HG03095 (cell line): ENCODE data around the gene PPP2R5D.
"Not testable (repeated sequence)": the region's sequence is repeated elsewhere in the genome, so short reads cannot be mapped to it uniquely, and the experiment has no call there.

Experiments used
- ATAC-seq: cut with Tn5 transposase; IDR thresholded peaks from one replicate; pipeline ENCODE4 v1.9.1; 2021; ENCODE audit warnings: moderate library complexity; ENCODE audit not compliant: unreplicated experiment

PPP2R5D gene

DNA sequence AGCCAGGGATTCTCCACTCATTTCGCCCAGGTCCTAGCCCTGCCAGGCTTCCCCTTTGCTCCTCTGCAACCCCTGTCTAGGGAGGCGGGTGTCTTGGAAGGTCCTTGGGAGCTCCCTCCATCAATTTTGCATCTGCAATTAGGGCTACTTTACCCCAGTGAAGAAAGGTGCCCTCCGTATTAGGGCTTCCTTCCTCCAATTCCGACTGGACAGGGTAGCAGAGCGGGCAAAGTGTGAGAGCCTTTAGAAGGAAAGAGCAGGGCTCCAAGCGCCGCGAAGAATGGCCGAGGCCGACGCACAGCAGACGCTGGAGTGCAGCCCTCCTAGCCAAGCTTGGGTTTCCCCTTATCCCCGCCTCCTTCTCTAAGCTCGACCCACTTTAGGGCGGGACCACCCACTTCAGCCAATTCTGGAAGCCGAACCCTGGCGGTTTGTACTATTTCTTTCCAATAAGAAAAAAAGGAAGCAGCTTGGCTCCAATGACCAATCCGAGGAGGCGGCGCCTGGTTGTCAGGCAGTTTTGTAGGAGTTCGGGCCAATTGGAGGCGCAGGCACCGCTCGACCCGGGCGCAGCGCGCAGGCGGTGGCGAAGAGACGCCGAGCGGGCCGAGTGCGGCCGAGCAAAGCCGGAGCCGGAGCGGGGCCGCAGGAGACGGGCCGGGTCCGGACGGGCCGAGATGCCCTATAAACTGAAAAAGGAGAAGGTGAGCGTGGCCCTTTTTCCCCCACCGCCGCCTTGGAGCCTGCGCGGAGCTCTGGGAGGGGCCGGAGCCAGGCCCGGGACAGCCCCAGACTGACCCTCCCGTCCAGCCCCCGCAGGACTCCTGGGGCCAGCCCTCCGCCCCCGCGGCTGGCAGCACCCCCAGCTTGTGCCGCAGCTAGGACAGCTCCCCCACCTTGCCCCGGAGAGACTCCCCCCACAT is at the start of gene PPP2R5D:
TSS of gene PPP2R5D (plus strand) at position 570 of the 923 bp plus-strand sequence. CDS start at position 678, 108 bp downstream.
- ATAC-seq, result peak; percentile 90

DNA sequence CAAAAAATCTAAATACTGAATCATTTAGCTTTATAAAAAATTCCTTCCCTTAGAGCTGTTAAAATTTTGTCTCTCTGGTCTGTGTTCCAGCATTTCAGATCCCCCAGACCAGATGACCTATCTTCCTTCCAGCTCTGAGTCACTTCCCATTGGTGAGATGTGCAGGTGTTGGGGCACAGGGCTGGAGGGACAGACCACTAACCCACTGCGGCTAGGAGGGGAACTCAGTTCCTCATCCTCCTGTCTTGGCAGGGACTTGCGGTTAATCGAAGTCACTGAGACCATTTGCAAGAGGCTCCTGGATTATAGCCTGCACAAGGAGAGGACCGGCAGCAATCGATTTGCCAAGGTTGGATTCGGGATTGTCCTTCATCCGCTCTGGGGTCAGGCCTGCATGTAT is 49.0 kb upstream of the PPP2R5D start:
- ATAC-seq, result no peak

DNA sequence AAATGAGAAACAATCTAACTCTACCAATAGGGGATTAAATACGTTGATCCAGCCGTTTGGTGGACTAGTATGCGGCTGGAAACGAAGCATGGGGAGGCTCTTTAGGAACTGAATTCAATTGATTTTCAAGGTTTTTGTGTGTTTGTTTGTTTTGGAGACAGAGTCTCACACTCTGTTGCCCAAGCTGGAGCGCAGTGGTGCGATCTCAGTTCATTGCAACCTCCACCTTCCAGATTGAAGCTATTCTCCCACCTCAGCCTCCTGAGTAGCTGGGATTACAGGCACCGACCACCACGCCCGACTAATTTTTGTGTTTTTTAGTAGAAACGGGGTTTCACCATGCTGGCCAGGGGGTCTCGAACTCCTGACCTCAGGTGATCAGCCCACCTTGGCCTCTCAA is 48.0 kb upstream of the PPP2R5D start:
- no peak for ATAC-seq

DNA sequence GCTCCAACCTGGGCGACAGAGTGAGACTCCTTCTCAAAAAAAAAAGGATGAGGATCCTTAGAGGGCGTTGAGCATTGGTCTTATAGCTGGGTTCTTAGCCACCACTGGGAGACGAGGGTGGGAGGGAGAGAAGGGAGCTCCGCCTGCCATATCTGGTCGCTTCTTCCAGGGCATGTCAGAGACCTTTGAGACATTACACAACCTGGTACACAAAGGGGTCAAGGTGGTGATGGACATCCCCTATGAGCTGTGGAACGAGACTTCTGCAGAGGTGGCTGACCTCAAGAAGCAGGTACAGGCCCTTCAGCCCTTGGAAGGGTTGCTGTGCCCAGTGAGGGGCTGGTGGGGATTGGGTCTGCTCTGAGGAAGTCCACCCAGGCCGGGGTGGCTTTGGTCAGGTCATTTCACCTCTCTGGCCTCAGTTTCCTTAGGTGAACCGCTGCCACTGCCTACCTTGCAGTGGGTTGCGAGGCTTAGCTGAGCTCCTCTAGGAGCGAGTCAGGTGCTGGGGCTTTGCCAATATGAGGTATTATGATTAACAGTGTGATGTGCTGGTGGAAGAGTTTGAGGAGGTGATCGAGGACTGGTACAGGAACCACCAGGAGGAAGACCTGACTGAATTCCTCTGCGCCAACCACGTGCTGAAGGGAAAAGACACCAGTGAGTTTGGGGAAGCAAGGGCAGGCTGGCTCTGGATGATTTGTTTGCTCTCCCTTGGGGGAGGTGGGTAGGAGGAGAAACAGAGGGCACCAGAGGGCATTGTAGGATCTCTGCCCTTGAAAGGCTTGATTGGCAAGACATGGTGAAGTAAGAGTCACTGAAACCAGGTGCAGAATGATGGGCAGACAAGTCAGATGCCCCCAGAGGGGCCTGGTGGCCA is 46.6 kb upstream of the PPP2R5D start:
- no peak for ATAC-seq

DNA sequence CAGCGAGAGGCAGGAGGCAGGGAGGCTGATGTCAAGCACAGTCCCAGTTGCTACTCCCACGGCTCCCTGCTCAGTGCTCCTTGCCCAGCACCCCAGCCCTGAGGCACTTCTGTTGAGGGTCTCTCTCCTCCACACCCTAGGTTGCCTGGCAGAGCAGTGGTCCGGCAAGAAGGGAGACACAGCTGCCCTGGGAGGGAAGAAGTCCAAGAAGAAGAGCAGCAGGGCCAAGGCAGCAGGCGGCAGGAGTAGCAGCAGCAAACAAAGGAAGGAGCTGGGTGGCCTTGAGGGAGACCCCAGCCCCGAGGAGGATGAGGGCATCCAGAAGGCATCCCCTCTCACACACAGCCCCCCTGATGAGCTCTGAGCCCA is 46.0 kb upstream of the PPP2R5D start:
- ATAC-seq, result no peak

DNA sequence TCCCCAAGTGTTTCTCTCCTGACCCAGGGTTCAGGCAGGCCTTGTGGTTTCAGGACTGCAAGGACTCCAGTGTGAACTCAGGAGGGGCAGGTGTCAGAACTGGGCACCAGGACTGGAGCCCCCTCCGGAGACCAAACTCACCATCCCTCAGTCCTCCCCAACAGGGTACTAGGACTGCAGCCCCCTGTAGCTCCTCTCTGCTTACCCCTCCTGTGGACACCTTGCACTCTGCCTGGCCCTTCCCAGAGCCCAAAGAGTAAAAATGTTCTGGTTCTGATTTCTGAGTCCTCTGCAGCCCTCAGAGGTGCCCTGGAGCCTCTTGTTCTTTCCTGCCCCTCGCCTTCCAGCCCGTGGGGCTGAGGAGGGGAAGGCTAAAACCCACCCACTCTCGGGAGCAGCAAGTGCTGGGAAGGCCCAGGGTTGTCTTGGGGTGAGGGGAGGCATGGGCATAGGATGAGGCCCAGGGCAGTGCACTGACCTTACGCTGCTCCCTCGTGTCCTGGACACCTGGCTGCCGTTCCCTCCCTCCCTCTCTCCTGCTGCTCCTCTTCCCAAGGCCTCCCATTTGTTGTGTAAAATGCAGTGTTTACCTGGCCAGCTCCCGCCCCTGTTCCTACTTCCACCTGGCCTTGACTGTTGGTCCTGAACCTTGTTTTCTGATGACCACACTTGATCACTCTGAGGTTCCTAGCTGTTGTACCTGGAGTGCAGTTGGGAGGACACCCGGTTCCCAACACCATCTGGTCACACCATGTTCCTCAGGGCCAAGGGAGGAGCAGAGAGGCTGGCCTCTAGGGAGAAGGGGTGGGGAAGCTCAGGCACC is 45.2 kb upstream of the PPP2R5D start:
- no peak for ATAC-seq

DNA sequence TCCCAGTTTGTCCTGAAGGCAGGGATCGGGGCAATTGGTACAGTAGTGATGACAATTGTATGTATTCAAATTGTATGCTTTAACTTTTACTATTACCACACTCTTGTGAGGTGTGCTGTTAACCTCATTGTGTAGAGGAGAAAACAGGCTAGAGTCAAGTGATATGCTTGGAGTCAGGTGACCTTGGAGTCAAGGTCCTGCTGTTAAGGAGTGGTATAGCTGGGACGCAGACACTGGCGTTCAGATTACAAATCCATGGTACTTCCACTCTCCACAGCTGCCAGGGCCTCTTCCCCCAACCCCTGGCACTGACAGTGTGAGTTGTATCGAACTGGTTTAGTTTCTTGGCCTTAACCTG is 44.6 kb upstream of the PPP2R5D start:
- no peak for ATAC-seq

DNA sequence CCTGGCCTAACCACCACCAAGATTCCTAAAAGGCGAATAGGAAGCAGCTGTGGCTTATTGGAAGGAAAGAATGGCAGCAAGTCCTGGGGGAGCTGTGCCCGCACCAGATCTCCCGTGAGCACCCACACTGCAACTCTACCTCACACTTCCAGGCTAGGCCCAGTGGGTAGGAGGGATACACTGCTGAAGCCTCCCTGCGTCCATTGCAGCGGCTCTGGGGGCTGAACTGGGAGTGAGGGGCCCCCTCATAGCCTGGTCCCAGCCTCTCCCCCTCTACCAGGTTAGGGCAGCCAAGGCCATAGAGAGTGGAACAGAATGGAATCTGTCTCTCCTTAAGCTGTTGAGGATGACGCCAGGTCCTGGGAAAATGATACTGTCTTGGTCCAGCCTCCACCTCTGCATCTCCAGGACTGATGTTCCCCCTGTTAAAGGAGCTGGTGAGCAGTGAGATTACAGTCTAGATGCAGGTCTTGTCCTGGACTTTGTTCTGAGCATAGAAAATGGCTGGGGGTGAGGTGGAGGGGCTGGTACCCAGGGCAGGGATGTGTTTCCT is 43.8 kb upstream of the PPP2R5D start:
- no peak for ATAC-seq

DNA sequence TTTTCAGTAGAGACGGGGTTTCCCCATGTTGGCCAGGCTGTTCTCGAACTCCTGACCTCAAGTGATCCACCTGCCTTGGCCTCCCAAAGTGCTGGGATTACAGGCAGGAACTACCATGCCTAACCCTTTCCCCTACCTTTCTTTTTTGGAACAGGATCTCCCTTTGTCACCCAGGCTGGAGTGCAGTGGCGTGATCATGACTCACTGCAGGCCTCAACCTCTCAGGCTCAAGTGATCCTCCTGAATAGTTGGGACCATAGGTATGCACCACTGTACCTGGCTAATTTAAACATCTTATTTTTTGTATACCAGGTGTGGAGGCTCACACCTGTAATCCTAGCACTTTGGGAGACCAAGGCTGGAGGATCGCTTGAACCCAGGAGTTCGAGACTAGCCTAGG is 43.0 kb upstream of the PPP2R5D start:
- not testable (repeated sequence) for ATAC-seq

DNA sequence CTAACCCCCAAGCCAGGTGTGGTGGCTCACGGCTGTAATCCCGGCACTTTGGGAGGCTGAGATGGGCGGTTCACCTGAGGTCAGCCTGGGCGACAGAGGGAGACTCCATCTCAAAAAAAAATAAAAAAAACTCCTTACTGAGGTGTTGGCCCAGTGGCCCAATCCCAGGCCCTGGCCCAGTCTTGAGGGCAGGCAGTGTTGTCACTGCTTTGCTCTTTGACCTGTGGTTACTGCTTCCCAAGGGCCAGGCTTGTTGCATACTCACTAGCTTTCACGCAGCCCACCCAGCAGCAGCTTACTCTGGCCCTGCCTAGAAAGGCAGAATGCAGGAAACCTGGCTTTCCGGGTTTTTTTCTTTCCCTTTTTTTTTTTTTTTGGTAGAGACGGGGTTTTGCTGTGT is 41.9 kb upstream of the PPP2R5D start:
- no peak for ATAC-seq

DNA sequence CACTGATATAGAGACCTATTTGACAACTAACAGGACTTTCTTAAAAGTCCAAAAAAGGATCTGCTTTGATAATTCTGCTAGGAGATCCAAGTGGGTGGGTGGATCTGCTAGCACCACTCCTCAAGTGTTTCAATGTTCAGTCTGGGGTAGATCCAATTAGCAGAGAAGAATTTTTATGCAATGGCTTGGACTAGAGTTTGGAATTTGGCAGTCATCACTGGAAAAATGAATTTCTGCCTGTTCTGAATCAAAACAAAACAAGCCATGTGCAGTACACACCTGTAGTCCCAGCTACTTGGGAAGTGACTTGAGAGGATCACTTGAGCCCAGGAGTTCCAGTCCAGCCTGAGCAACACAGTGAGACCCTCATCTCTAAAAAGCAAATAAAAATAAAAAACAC is 36.4 kb upstream of the PPP2R5D start:
- no peak for ATAC-seq

DNA sequence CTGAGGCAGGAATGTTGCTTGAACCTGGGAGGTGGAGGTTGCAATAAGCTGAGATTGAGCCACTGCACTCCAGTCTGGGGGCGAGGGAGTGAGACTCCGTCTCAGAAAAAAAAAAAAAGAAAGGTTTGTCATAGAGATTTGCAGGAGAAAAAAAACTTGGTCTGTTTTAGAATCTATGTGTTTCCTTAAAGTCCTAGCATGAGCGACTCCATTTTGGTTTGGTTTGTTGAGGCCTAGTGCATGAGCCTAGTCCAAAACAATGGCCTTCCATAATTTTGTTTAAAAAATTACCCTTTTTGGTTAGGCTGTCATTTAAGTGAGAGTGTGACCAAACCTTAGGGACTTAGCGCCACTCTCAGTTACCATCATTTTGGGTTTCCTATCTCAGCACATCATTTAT is 32.0 kb upstream of the PPP2R5D start:
- no peak for ATAC-seq

DNA sequence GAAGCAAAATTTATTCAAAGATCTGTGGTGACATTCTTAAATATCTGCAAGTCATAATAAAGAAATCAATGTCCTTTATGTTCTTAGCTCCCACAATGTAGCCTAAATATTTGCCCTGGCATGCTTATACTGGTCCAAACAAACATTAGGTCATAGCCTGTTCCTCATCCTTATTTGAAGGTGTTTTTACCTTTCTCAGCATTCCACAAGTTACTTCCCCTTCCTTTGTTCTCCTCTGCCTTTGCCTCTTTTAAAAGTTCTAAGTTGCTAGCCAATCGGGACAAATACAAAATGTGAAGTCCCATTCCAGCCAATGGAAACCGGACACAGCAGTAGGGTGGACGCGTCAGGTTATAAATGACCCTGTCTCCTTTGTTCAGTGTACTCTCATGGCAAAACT is 30.0 kb upstream of the PPP2R5D start:
- not testable (repeated sequence) for ATAC-seq

DNA sequence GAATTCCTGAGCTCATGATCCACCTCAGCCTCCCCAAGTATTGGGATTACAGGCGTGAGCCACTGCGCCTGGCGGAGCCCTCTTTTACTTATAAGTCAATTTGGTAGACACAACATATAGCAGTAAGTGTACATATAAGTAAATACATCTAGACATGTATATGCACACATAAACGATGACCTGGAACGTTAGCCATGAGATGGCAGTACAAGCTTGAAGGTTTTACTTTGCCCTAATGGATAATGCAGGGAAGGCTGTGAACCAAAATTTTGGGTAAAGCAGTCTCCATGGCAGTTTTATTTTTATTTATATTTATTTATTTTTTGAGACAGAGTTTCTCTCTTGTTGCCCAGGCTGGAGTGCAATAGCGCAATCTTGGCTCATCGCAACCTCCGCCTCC is 26.2 kb upstream of the PPP2R5D start:
- ATAC-seq, result no peak

DNA sequence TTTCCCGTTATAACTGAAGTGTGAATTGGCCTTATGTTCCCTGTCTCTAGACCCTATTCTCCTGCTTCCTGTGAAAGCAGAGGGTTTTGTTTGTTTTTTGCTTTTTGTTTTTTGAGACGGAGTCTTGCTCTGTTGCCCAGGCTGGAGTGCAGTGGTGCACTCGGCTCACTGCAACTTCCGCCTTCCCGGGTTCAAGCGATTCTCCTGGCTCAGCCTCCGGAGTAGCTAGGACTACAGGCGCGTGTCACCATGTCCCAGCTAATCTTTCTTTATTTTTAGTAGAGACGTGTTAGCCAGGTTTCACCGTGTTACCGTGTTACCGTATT is 24.5 kb upstream of the PPP2R5D start:
- no peak for ATAC-seq

DNA sequence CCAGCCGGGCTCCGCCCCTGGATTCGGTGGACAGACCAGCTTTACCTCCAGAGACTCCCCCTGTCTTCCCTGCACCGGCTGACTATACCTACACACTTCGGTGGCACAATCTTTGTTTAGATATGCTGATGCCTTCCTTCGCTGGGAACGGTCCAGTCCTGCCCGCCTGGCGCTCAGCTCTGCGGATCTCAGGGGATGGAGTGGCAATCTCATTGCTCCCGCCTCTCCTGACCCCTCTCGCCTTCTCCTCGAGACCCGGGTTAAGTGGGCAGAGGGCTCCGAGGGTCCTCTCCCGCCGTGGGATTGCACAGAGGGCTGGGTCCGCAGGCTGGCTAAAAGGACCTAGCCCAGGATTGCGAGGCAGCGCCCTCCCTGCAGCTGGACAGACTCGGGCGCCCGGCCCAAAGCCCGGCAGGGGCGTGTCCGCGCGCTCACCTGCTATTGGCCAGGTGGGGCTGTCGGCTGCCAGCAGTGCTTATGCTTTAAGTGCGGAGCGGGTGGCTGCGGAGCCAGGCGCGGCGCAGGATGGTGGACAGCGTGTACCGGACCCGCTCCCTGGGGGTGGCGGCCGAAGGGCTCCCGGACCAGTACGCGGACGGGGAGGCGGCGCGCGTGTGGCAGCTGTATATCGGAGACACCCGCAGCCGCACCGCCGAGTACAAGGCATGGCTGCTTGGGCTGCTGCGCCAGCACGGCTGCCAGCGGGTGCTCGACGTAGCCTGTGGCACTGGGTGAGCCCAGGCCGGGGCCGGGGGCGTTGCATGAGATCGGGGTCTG is 23.9 kb upstream of the PPP2R5D start, which contains the start of gene GNMT:
TSS of gene GNMT (plus strand) at position 512 of the 777 bp plus-strand sequence. CDS start at position 526, 14 bp downstream.
- ATAC-seq, result no peak

DNA sequence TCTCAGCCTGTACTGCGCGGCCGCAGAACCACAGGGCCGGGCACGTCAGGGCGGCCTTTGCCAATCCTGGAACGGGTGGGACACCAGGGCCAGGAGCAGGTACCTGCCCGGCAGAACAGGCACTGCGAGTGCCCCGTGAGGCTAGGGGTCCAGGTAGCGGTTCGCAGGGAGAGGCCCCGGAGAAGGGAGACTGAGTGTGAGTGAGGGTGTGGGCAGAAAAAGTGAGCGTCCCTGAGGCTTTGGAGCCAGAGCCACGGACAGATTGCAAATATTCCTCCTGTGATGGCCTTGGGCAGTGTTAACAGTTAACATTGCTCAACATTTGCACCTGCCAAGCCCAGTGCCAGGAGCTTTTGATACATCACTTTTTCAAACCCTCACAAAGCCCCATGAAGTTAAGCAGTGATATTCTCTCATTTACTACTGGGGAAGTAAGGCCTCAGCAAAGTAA is 23.3 kb upstream of the PPP2R5D start:
- ATAC-seq, result no peak

DNA sequence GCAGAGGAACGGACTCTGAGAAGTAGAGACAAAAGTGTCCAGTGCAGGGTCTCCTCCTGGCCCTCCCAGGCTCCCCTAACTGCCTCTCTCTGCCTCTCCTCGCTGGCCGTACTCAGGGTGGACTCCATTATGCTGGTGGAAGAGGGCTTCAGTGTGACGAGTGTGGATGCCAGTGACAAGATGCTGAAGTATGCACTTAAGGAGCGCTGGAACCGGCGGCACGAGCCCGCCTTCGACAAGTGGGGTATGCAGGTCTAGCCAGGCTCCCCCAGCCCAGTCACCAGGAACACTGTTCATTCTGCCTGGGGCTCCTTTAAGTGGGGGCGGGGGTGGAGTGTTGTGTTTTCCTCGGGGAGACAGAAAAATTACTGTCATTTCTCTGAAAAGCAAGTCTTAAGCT is 22.3 kb upstream of the PPP2R5D start:
- no peak for ATAC-seq

DNA sequence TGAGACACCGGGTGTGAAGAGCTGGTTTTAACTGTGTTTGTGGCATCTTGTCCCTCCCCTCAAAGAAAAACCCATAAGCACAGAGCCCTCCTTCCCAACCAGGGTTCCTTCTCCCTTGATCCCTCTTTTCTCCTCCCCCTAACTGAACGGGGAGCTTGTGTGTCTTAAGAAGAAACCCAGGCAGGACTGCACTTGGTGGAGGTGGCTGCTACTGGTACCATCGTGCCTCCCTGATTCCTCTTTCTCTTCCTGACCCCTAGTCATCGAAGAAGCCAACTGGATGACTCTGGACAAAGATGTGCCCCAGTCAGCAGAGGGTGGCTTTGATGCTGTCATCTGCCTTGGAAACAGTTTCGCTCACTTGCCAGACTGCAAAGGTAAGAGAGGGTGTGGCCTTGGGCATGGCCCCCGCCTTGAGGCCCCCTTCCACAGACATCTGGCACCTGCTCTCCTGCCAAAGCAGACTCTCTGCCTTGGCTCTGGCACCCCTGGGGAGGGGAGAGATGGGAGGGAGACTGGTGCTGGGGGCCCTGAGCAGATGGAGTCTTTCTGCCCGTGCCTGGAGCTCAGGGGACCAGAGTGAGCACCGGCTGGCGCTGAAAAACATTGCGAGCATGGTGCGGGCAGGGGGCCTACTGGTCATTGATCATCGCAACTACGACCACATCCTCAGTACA is 21.7 kb upstream of the PPP2R5D start:
- ATAC-seq, result no peak
